GM12864 (cell line): Measurements from ENCODE around the gene ARID2.

Experiments used
- DNase-seq: peaks from one replicate; pipeline ENCODE4 v3.0.0-alpha.2; 2011; ENCODE audit warnings: low read depth
- H3K4me3 ChIP-seq: 2 replicates; pipeline ENCODE4 v1.5.1; 2011; ENCODE audit warnings: mild to moderate bottlenecking, low read depth, low read length, control low read depth
- CTCF ChIP-seq: IDR thresholded peaks from 2 replicates; pipeline ENCODE4 v1.5.1; 2011; ENCODE audit warnings: low read depth, mild to moderate bottlenecking, moderate library complexity, low read length, control low read depth, inconsistent platforms; ENCODE audit errors: missing control alignments

Gene ARID2

GRCh38 chr12:45705404-45705803, 24.1 kb upstream of the ARID2 start:
- no peak for TF ChIP-seq CTCF
- no peak for DNase-seq
- no peak overlapping the region for H3K4me3 ChIP-seq

- no peak overlapping the region for H3K4me3 ChIP-seq
- no peak for DNase-seq
- no peak for TF ChIP-seq CTCF
Measured at GRCh38 chr12:45707241-45707857, 22.2 kb upstream of the ARID2 start.

GRCh38 chr12:45708363-45708762, 21.1 kb upstream of the ARID2 start:
- TF ChIP-seq CTCF = no peak
- no peak overlapping the region for H3K4me3 ChIP-seq
- DNase-seq = no peak

GRCh38 chr12:45708901-45709300, 20.6 kb upstream of the ARID2 start:
- TF ChIP-seq CTCF = no peak
- no peak overlapping the region for H3K4me3 ChIP-seq
- no peak for DNase-seq

- H3K4me3 ChIP-seq = no peak overlapping the region
- no peak for TF ChIP-seq CTCF
- DNase-seq = no peak
Measured at GRCh38 chr12:45712319-45712718, 17.2 kb upstream of the ARID2 start.

- DNase-seq = no peak
- H3K4me3 ChIP-seq = no peak overlapping the region
- no peak for TF ChIP-seq CTCF
Measured at GRCh38 chr12:45713078-45713477, 16.4 kb upstream of the ARID2 start.

- DNase-seq = no peak
- no peak for TF ChIP-seq CTCF
- H3K4me3 ChIP-seq = no peak overlapping the region
Measured at GRCh38 chr12:45718306-45718705, 11.2 kb upstream of the ARID2 start.
